Measurements from ENCODE around the gene ARHGEF16. TPM values are rescaled to one million over a fixed set of nuclear protein-coding genes. Genes with fewer than 3 reads are reported as not detected.

Gene ARHGEF16
- total RNA-seq, 6 donors from 2014 or later, result 11.9 to 28.9 (median 13.4) TPM

GRCh38 chr1:3516481-3516869, 62.0 kb downstream of the ARHGEF16 start:
- ATAC-seq (ENCODE audit: low FRiP score in 2 of 2) (no peak), DNase-seq (no peak)
- no peak overlapping the region for H3K27ac ChIP-seq
- H3K4me1 ChIP-seq, result no peaks in the 10 kb centered on the region
- TF ChIP-seq CTCF (IDR thresholded peaks at IDR 0.05) (no peak), POLR2AphosphoS5 (IDR thresholded peaks at IDR 0.05) (no peak), POLR2A (IDR thresholded peaks at IDR 0.05) (no peak), EP300 (IDR thresholded peaks at IDR 0.05) (no peak)
- no peaks in the 10 kb centered on the region for H3K27me3 ChIP-seq
- H3K4me3 ChIP-seq, result no peak overlapping the region
- WGBS, 2 donors, result 60 to 71% methylated on average over 2 to 15 of the region's 15 CpGs
- no peaks in the 10 kb centered on the region for H3K9me3 ChIP-seq
- H3K36me3 ChIP-seq, result peaks cover 0 to 18% (median 5%) of the 10 kb centered on the region in 4 donors

GRCh38 chr1:3516911-3517675, 62.6 kb downstream of the ARHGEF16 start:
- DNase-seq (no peak), ATAC-seq (ENCODE audit: low FRiP score in 2 of 2) (no peak)
- TF ChIP-seq POLR2A (IDR thresholded peaks at IDR 0.05), result no peak
- no peak for TF ChIP-seq POLR2AphosphoS5 (IDR thresholded peaks at IDR 0.05)
- no peak for TF ChIP-seq CTCF (IDR thresholded peaks at IDR 0.05)
- TF ChIP-seq EP300 (IDR thresholded peaks at IDR 0.05), result no peak
- no peaks in the 10 kb centered on the region for H3K4me1 ChIP-seq
- peaks cover 0 to 18% (median 8%) of the 10 kb centered on the region in 4 donors for H3K36me3 ChIP-seq
- H3K27ac ChIP-seq, result no peak overlapping the region
- WGBS, 2 donors, result 85 to 88% methylated on average over 6 to 25 of the region's 27 CpGs
- no peaks in the 10 kb centered on the region for H3K27me3 ChIP-seq
- no peaks in the 10 kb centered on the region for H3K9me3 ChIP-seq
- no peak overlapping the region for H3K4me3 ChIP-seq

GRCh38 chr1:3518256-3518655, 63.8 kb downstream of the ARHGEF16 start:
- no peak for ATAC-seq (ENCODE audit: low FRiP score in 2 of 2)
- Histone ChIP-seq H3K36me3 (peaks cover 0 to 18% (median 9%) of the 10 kb centered on the region in 4 donors), H3K27me3 (no peaks in the 10 kb centered on the region), H3K4me1 (no peaks in the 10 kb centered on the region), H3K9me3 (no peaks in the 10 kb centered on the region), H3K27ac (no peak overlapping the region), H3K4me3 (no peak overlapping the region)
- no peak for DNase-seq
- TF ChIP-seq EP300 (IDR thresholded peaks at IDR 0.05), result no peak
- TF ChIP-seq CTCF (IDR thresholded peaks at IDR 0.05), result peak; percentile 46 to 71 (median 56)
- WGBS, 2 donors, result 88 to 94% methylated on average over 8 to 12 of the region's 12 CpGs

- no peak for DNase-seq
- WGBS, 2 donors, result 100% methylated on average over 7 of the region's 8 CpGs; no CpG with 5 or more reads in 1 of the 2 donors
- H3K36me3 ChIP-seq, result peaks cover 0 to 18% (median 10%) of the 10 kb centered on the region in 4 donors
- H3K4me3 ChIP-seq, result no peak overlapping the region
- H3K27me3 ChIP-seq, result no peaks in the 10 kb centered on the region
- TF ChIP-seq POLR2A (IDR thresholded peaks at IDR 0.05) (no peak), POLR2AphosphoS5 (IDR thresholded peaks at IDR 0.05) (no peak), CTCF (IDR thresholded peaks at IDR 0.05) (no peak), EP300 (IDR thresholded peaks at IDR 0.05) (no peak)
- no peak overlapping the region for H3K27ac ChIP-seq
- no peak for ATAC-seq (ENCODE audit: low FRiP score in 2 of 2)
- no peaks in the 10 kb centered on the region for H3K9me3 ChIP-seq
- no peaks in the 10 kb centered on the region for H3K4me1 ChIP-seq
These were observed 64.3 kb downstream of the ARHGEF16 start for GRCh38 chr1:3518756-3519155.
